Smooth muscle cell (in vitro differentiated cells): ENCODE data around the gene CEP83. TPM values are rescaled to one million over a fixed set of nuclear protein-coding genes. Genes with fewer than 3 reads are reported as not detected.

Source experiments
- DNase-seq: peaks from one replicate; lab custom pipeline; 2025; ENCODE audit not compliant: unreplicated experiment; lab: John Stamatoyannopoulos, UW
- H2AFZ ChIP-seq: fragments of 200-600 bp; sonication (generic); 2 replicates; pipeline ENCODE4 v1.6.0; 2016; ENCODE audit warnings: antibody characterized with exemption, low read depth, mild to moderate bottlenecking
- H3F3A ChIP-seq: fragments of 200-600 bp; sonication (generic); 2 replicates; pipeline ENCODE4 v1.6.0; 2017; ENCODE audit warnings: antibody characterized with exemption, low read depth
- H3K27ac ChIP-seq: fragments of 200-600 bp; sonication (generic); 2 replicates; pipeline ENCODE4 v1.5.1; 2016; ENCODE audit warnings: low read depth, mild to moderate bottlenecking
- H3K27me3 ChIP-seq: fragments of 200-600 bp; sonication (generic); 2 replicates; pipeline ENCODE4 v1.6.1; 2016; ENCODE audit warnings: low read depth, mild to moderate bottlenecking
- H3K36me3 ChIP-seq: fragments of 200-600 bp; sonication (generic); 2 replicates; pipeline ENCODE4 v1.5.1; 2016; ENCODE audit warnings: low read depth
- H3K4me1 ChIP-seq: fragments of 200-600 bp; sonication (generic); 2 replicates; pipeline ENCODE4 v1.5.1; 2016; ENCODE audit warnings: low read depth
- H3K4me2 ChIP-seq: fragments of 200-600 bp; sonication (generic); 2 replicates; pipeline ENCODE4 v1.6.0; 2016; ENCODE audit warnings: mild to moderate bottlenecking
- H3K4me3 ChIP-seq: fragments of 200-600 bp; sonication (generic); 2 replicates; pipeline ENCODE4 v1.5.1; 2016; ENCODE audit warnings: mild to moderate bottlenecking
- H3K79me2 ChIP-seq: fragments of 200-600 bp; sonication (generic); 2 replicates; pipeline ENCODE4 v1.6.0; 2016; ENCODE audit warnings: low read depth, mild to moderate bottlenecking
- H3K9ac ChIP-seq: fragments of 200-600 bp; sonication (generic); 2 replicates; pipeline ENCODE4 v1.6.0; 2016; ENCODE audit warnings: low read depth
- H3K9me3 ChIP-seq: fragments of 200-600 bp; sonication (generic); replicated peaks from 2 replicates; pipeline ENCODE4 v1.5.1; 2016; ENCODE audit warnings: low read depth
- H4K20me1 ChIP-seq: fragments of 200-600 bp; sonication (generic); 2 replicates; pipeline ENCODE4 v1.6.0; 2016; ENCODE audit warnings: low read depth
- CTCF ChIP-seq: fragments of 200-600 bp; sonication (generic); IDR thresholded peaks from 2 replicates; pipeline ENCODE4 v1.5.1; 2017; ENCODE audit warnings: borderline replicate concordance, mild to moderate bottlenecking, antibody characterized with exemption; ENCODE audit not compliant: insufficient read depth, poor library complexity, severe bottlenecking
- WGBS: methylation state at CpG from one replicate; pipeline ENCODE4 v1.1.7; 2016; ENCODE audit warnings: low lambda C conversion rate; 5-methylcytosine and 5-hydroxymethylcytosine counted together
- polyA plus RNA-seq: library from polyadenylated mRNA; unstranded; fragments of >200 nt; fragmentation: Nextera tagmentation; extraction: Ambion mirVana; gene quantifications from 2 replicates; pipeline ENCODE4 v1.2.1, GENCODE V29; 2016
- total RNA-seq: library from RNA; depleted of rRNA; stranded (reverse); fragments of >200 nt; gene quantifications from 2 replicates; pipeline ENCODE4 v1.2.3, GENCODE V29; 2014

Gene CEP83
- total and polyA plus RNA-seq, 2 experiments from 2014 or later = 2.8 to 30.3 TPM

GRCh38 chr12:94374124-94374523, 85.5 kb downstream of the CEP83 start:
- Histone ChIP-seq H3K9ac (no peak overlapping the region), H3K4me1 (no peaks in the 10 kb centered on the region), H3K4me2 (no peak overlapping the region), H3K27ac (no peak overlapping the region), H4K20me1 (no peaks in the 10 kb centered on the region), H3K27me3 (no peaks in the 10 kb centered on the region), H3F3A (no peaks in the 10 kb centered on the region), H3K36me3 (peaks cover 3% of the 10 kb centered on the region), H2AFZ (no peak overlapping the region), H3K9me3 (no peaks in the 10 kb centered on the region), H3K79me2 (no peaks in the 10 kb centered on the region), H3K4me3 (no peak overlapping the region)
- TF ChIP-seq CTCF = no peak
- DNase-seq = no peak
- 93% methylated on average over 2 of the region's 2 CpGs for WGBS

GRCh38 chr12:94372461-94372860, 87.2 kb downstream of the CEP83 start:
- no peaks in the 10 kb centered on the region for H3K79me2 ChIP-seq
- H2AFZ ChIP-seq = no peak overlapping the region
- no peaks in the 10 kb centered on the region for H4K20me1 ChIP-seq
- H3K4me1 ChIP-seq = no peaks in the 10 kb centered on the region
- no peaks in the 10 kb centered on the region for H3K27me3 ChIP-seq
- H3K9ac ChIP-seq = no peak overlapping the region
- H3K4me3 ChIP-seq = no peak overlapping the region
- no peak overlapping the region for H3K27ac ChIP-seq
- WGBS = 95% methylated on average over 2 of the region's 2 CpGs
- no peaks in the 10 kb centered on the region for H3F3A ChIP-seq
- no peak overlapping the region for H3K4me2 ChIP-seq
- DNase-seq = no peak
- H3K36me3 ChIP-seq = peaks cover 3% of the 10 kb centered on the region
- TF ChIP-seq CTCF = no peak
- H3K9me3 ChIP-seq = no peaks in the 10 kb centered on the region

GRCh38 chr12:94362653-94363052, 97.0 kb downstream of the CEP83 start:
- peaks cover 3% of the 10 kb centered on the region for H3K9me3 ChIP-seq
- no peak overlapping the region for H2AFZ ChIP-seq
- no peaks in the 10 kb centered on the region for H3K4me1 ChIP-seq
- peaks cover 2% of the 10 kb centered on the region for H3K36me3 ChIP-seq
- no peaks in the 10 kb centered on the region for H3F3A ChIP-seq
- no peak overlapping the region for H3K4me2 ChIP-seq
- no peaks in the 10 kb centered on the region for H3K27me3 ChIP-seq
- no peak overlapping the region for H3K27ac ChIP-seq
- H4K20me1 ChIP-seq = no peaks in the 10 kb centered on the region
- H3K79me2 ChIP-seq = no peaks in the 10 kb centered on the region
- no peak overlapping the region for H3K9ac ChIP-seq
- 99% methylated on average over 2 of the region's 2 CpGs for WGBS
- H3K4me3 ChIP-seq = no peak overlapping the region
- no peak for TF ChIP-seq CTCF
- no peak for DNase-seq

- Histone ChIP-seq H3K9ac (no peak overlapping the region), H3K27ac (no peak overlapping the region), H3K4me2 (no peak overlapping the region), H3K27me3 (no peaks in the 10 kb centered on the region), H3K9me3 (peaks cover 3% of the 10 kb centered on the region), H3K4me1 (no peaks in the 10 kb centered on the region), H2AFZ (no peak overlapping the region), H3K4me3 (no peak overlapping the region), H3F3A (no peaks in the 10 kb centered on the region), H3K36me3 (peaks cover 2% of the 10 kb centered on the region), H4K20me1 (no peaks in the 10 kb centered on the region), H3K79me2 (no peaks in the 10 kb centered on the region)
- no peak for DNase-seq
- TF ChIP-seq CTCF = no peak
- WGBS = 98% methylated on average over 5 of the region's 5 CpGs
Measured at GRCh38 chr12:94359761-94360160, 99.9 kb downstream of the CEP83 start.
